Keratinocyte (primary cell): ENCODE measurements around the gene DCLK2. TPM values are rescaled to one million over a fixed set of nuclear protein-coding genes. Genes with fewer than 3 reads are reported as not detected.

ENCODE experiments used
- DNase-seq: peaks from one replicate; pipeline ENCODE4 v3.0.0-alpha.2; 2011; ENCODE audit warnings: low read depth, missing footprints, low spot score
- FAIRE-seq: peaks from 2 replicates; lab custom pipeline; 2011; peaks lifted over from hg19 to GRCh38; lab: Jason Lieb, UNC
- H2AFZ ChIP-seq: 2 replicates; pipeline ENCODE4 v1.6.0; 2012; ENCODE audit warnings: low read length, control low read depth, inconsistent platforms; ENCODE audit not compliant: control insufficient read depth
- H3K27ac ChIP-seq: 2 replicates; pipeline ENCODE4 v1.5.1; 2011; ENCODE audit warnings: low read length; ENCODE audit not compliant: control insufficient read depth, insufficient read depth
- H3K27me3 ChIP-seq: 3 replicates; pipeline ENCODE4 v1.6.0; 2011; ENCODE audit warnings: low read length; ENCODE audit not compliant: control insufficient read depth, insufficient read depth; ENCODE audit errors: extremely low read depth
- H3K36me3 ChIP-seq, 2 experiments: 2 replicates in 1 of 2; 3 replicates in 1 of 2; pipeline ENCODE4 v1.5.1; 2011; ENCODE audit warnings: low read length in 2 of 2, mild to moderate bottlenecking in 1 of 2; ENCODE audit not compliant: control insufficient read depth in 2 of 2, insufficient read depth in 2 of 2; ENCODE audit errors: extremely low read depth in 1 of 2
- H3K4me1 ChIP-seq: 3 replicates; pipeline ENCODE4 v1.5.1; 2011; ENCODE audit warnings: low read length; ENCODE audit not compliant: control insufficient read depth, insufficient read depth; ENCODE audit errors: extremely low read depth
- H3K4me2 ChIP-seq: 3 replicates; pipeline ENCODE4 v1.6.0; 2011; ENCODE audit warnings: low read depth, low read length; ENCODE audit not compliant: control insufficient read depth, insufficient read depth; ENCODE audit errors: extremely low read depth
- H3K4me3 ChIP-seq, 3 experiments: fragments of 200-600 bp in 1 of 3; sonication (generic) in 1 of 3; 2 replicates in 2 of 3; 3 replicates in 1 of 3; pipeline ENCODE4 v1.5.1; 2011 to 2016; ENCODE audit warnings: low read length in 3 of 3, mild to moderate bottlenecking in 3 of 3, control low read depth in 2 of 3, inconsistent platforms in 1 of 3, low read depth in 1 of 3, mixed read lengths in 1 of 3, mixed run types in 1 of 3, moderate library complexity in 1 of 3; ENCODE audit not compliant: control insufficient read depth in 2 of 3, insufficient read depth in 2 of 3; ENCODE audit errors: extremely low read depth in 1 of 3
- H3K79me2 ChIP-seq: 2 replicates; pipeline ENCODE4 v1.6.0; 2012; ENCODE audit warnings: low read length; ENCODE audit not compliant: control insufficient read depth, insufficient read depth
- H3K9ac ChIP-seq: 3 replicates; pipeline ENCODE4 v1.6.0; 2011; ENCODE audit warnings: low read length; ENCODE audit not compliant: control insufficient read depth, insufficient read depth; ENCODE audit errors: extremely low read depth
- H3K9me1 ChIP-seq: 3 replicates; pipeline ENCODE4 v1.6.0; 2011; ENCODE audit warnings: low read length; ENCODE audit not compliant: control insufficient read depth, insufficient read depth; ENCODE audit errors: extremely low read depth
- H3K9me3 ChIP-seq: 2 replicates; pipeline ENCODE4 v1.5.1; 2012; ENCODE audit warnings: low read depth, low read length; ENCODE audit not compliant: control insufficient read depth
- H4K20me1 ChIP-seq: 3 replicates; pipeline ENCODE4 v1.6.0; 2011; ENCODE audit warnings: low read length; ENCODE audit not compliant: control insufficient read depth, insufficient read depth; ENCODE audit errors: extremely low read depth
- CTCF ChIP-seq, 3 experiments: IDR thresholded peaks in 1 of 3; conservative IDR thresholded peaks in 1 of 3; optimal IDR thresholded peaks in 1 of 3; 2 replicates in 2 of 3; 3 replicates in 1 of 3; pipeline versions ENCODE3 to v1.5.1; 2011; ENCODE audit warnings: low read length in 3 of 3, mild to moderate bottlenecking in 3 of 3, moderate library complexity in 2 of 3, control low read depth in 1 of 3, inconsistent platforms in 1 of 3; ENCODE audit not compliant: insufficient read depth in 2 of 3; ENCODE audit errors: extremely low read depth in 1 of 3
- EZH2 ChIP-seq: IDR thresholded peaks from one replicate; pipeline ENCODE4 v1.6.1; 2012; ENCODE audit warnings: inconsistent platforms, mild to moderate bottlenecking, low read length, moderate library complexity
- dilution Hi-C: fragments of 300-500 bp; cut with MboI; formaldehyde crosslinking; loops from one replicate; pipeline ENCODE4 v1.7.0; 2020; ENCODE audit warnings: low sequenced_read_pairs; ENCODE audit not compliant: extremely low pct_ligation_motif_present
- polyA plus RNA-seq, 5 experiments: library from polyadenylated mRNA; depleted of rRNA in 3 of 5; stranded (reverse) in 3 of 5; stranded (forward) in 1 of 5; unstranded in 1 of 5; fragments of >200 nt; gene quantifications; 1 replicate in 1 of 5; 2 replicates in 3 of 5; 3 replicates in 1 of 5; pipeline versions ENCODE4 v1.2.1 to v1.2.3, GENCODE V29; 2011 to 2012; ENCODE audit warnings: missing spikeins in 2 of 5, low read depth in 1 of 5, low replicate concordance in 1 of 5

DCLK2 gene
- polyA plus RNA-seq, 1 donor (not counting 4 experiments of a cell fraction or from before 2014, with no cell fraction given) = 0.07 TPM

- Histone ChIP-seq H3K27ac (no peak overlapping the region), H4K20me1 (no peaks in the 10 kb centered on the region), H3K9me3 (no peaks in the 10 kb centered on the region), H3K4me2 (no peak overlapping the region), H3K9me1 (no peaks in the 10 kb centered on the region), H3K36me3 (no peaks in the 10 kb centered on the region), H3K27me3 (no peaks in the 10 kb centered on the region), H3K79me2 (no peaks in the 10 kb centered on the region), H3K9ac (no peak overlapping the region), H3K4me3 (no peak overlapping the region), H3K4me1 (peaks cover 14% of the 10 kb centered on the region), H2AFZ (no peak overlapping the region)
- no peak for DNase-seq
- no peak for TF ChIP-seq CTCF (optimal IDR thresholded peaks at IDR 0.05 in 1 of 3, IDR thresholded peaks at IDR 0.05 in 1 of 3, conservative IDR thresholded peaks at IDR 0.05 in 1 of 3; ENCODE audit: extremely low read depth in 1 of 3, insufficient read depth in 2 of 3, low read length in 3 of 3)
- no peak for TF ChIP-seq EZH2
- FAIRE-seq = no peak
- dilution Hi-C loops = no loop called here
Observed at GRCh38 chr4:150033081-150033480, 45.2 kb upstream of the DCLK2 start.

DNA sequence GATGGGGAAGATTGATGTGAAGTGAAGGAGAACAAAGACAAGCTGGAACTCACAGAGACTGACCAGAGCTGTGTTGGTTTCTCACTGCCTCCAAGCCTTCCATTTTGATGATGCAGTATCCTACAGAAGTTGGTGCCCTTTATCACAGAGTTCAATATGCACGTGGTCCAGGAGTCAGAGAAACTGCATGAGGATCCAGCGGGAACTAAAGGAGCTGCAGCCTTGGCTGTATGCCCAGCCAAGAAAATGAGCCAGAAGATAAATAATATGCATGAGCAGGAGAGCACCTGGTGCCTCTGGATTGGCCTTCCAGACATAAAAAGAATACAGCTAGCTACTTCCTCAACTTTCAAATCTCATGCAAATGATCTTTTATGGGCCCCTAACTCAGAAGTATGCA, 44.3 kb upstream of the DCLK2 start:
- Histone ChIP-seq H3K9ac (no peak overlapping the region), H3K27me3 (no peaks in the 10 kb centered on the region), H3K4me2 (no peak overlapping the region), H3K79me2 (no peaks in the 10 kb centered on the region), H4K20me1 (no peaks in the 10 kb centered on the region), H3K4me3 (no peak overlapping the region), H3K27ac (no peak overlapping the region), H3K36me3 (no peaks in the 10 kb centered on the region), H3K9me1 (no peaks in the 10 kb centered on the region), H3K4me1 (peaks cover 14% of the 10 kb centered on the region), H2AFZ (no peak overlapping the region), H3K9me3 (no peaks in the 10 kb centered on the region)
- TF ChIP-seq CTCF (optimal IDR thresholded peaks at IDR 0.05 in 1 of 3, IDR thresholded peaks at IDR 0.05 in 1 of 3, conservative IDR thresholded peaks at IDR 0.05 in 1 of 3; ENCODE audit: extremely low read depth in 1 of 3, insufficient read depth in 2 of 3, low read length in 3 of 3) (no peak), EZH2 (no peak)
- dilution Hi-C loops = no loop called here
- no peak for DNase-seq
- FAIRE-seq = no peak
